Stimulated activated CD4-positive, alpha-beta T cell treated with anti-CD3 and anti-CD28 coated beads, Interleukin-12 subunit alpha, Interleukin-12 subunit beta, amount 100 ng/mL, for 4 hours (primary cell): ENCODE results near the gene EIF4A3.
A peak's percentile ranks its signal among the peaks of the same experiment; 100 is the strongest.
"Not testable (repeated sequence)": the region's sequence is repeated elsewhere in the genome, so short reads cannot be mapped to it uniquely, and the experiment has no call there.

Source experiments
- DNase-seq: peaks from one replicate; pipeline ENCODE4 v3.0.0-alpha.2; 2020

EIF4A3 gene

GRCh38 chr17:80171681-80172080 lies 24.8 kb upstream of the EIF4A3 start:
- DNase-seq: no peak

- DNase-seq: no peak
These were observed 23.0 kb upstream of the EIF4A3 start, which contains the start of gene CARD14 for GRCh38 chr17:80169784-80170500. CARD14 (plus strand) TSS chr17:80170030; CDS start chr17:80181439, 11,409 bp downstream.

- DNase-seq: no peak
These were observed 22.2 kb upstream of the EIF4A3 start for GRCh38 chr17:80169107-80169506.

GRCh38 chr17:80168371-80168770 lies 21.4 kb upstream of the EIF4A3 start:
- no peak for DNase-seq

- DNase-seq: no peak
These were observed 19.5 kb upstream of the EIF4A3 start for GRCh38 chr17:80166446-80166845.

- no peak for DNase-seq
These were observed 17.3 kb upstream of the EIF4A3 start for GRCh38 chr17:80164185-80164584.

- no peak for DNase-seq
These were observed 16.4 kb upstream of the EIF4A3 start for GRCh38 chr17:80163336-80163735.

- DNase-seq: no peak
These were observed 13.6 kb upstream of the EIF4A3 start for GRCh38 chr17:80160536-80160935.

- no peak for DNase-seq
These were observed 11.9 kb upstream of the EIF4A3 start for GRCh38 chr17:80158846-80159245.

GRCh38 chr17:80155600-80155999 lies 8.7 kb upstream of the EIF4A3 start:
- not testable (repeated sequence) for DNase-seq

GRCh38 chr17:80154166-80154565 lies 7.2 kb upstream of the EIF4A3 start:
- no peak for DNase-seq

GRCh38 chr17:80153004-80153403 lies 6.1 kb upstream of the EIF4A3 start:
- no peak for DNase-seq

- no peak for DNase-seq
These were observed 5.3 kb upstream of the EIF4A3 start for GRCh38 chr17:80152081-80152702.

GRCh38 chr17:80151333-80151732 lies 4.4 kb upstream of the EIF4A3 start:
- no peak for DNase-seq

GRCh38 chr17:80146121-80147034 lies 550 bp downstream of the EIF4A3 start:
- DNase-seq: peak; percentile 10

GRCh38 chr17:80145076-80146075 lies 1.6 kb downstream of the EIF4A3 start:
- no peak for DNase-seq

- no peak for DNase-seq
These were observed 4.0 kb downstream of the EIF4A3 start for GRCh38 chr17:80142929-80143328.

- no peak for DNase-seq
These were observed 5.3 kb downstream of the EIF4A3 start for GRCh38 chr17:80141463-80142165.

- no peak for DNase-seq
These were observed 8.0 kb downstream of the EIF4A3 start for GRCh38 chr17:80138856-80139426.

GRCh38 chr17:80137131-80137530 lies 9.8 kb downstream of the EIF4A3 start:
- DNase-seq: no peak

GRCh38 chr17:80133626-80133970 lies 13.3 kb downstream of the EIF4A3 start:
- no peak for DNase-seq
